Suprapubic skin (tissue), 4 donors: ENCODE measurements around the gene PLA2G6. TPM values are rescaled to one million over a fixed set of nuclear protein-coding genes. Genes with fewer than 3 reads are reported as not detected.

Source experiments
- DNase-seq, 2 donors: peaks; one replicate each; pipeline ENCODE4 v3.0.0-alpha.2; 2019; ENCODE audit warnings: low spot score in 2 of 2
- H3K27ac ChIP-seq: fragments of 200-600 bp; sonication (generic); one replicate; pipeline ENCODE4 v1.5.1; 2019
- H3K27me3 ChIP-seq: fragments of 200-600 bp; sonication (generic); one replicate; pipeline ENCODE4 v1.5.1; 2019
- H3K36me3 ChIP-seq: fragments of 200-600 bp; sonication (generic); one replicate; pipeline ENCODE4 v1.5.1; 2019
- H3K4me1 ChIP-seq: fragments of 200-600 bp; sonication (generic); one replicate; pipeline ENCODE4 v1.5.1; 2019
- H3K4me3 ChIP-seq: fragments of 200-600 bp; sonication (generic); one replicate; pipeline ENCODE4 v1.5.1; 2019; ENCODE audit warnings: mild to moderate bottlenecking
- H3K9me3 ChIP-seq: fragments of 200-600 bp; sonication (generic); one replicate; pipeline ENCODE4 v1.5.1; 2019
- CTCF ChIP-seq, 2 donors: fragments of 200-600 bp in 1 of 2; fragments of 450-650 bp in 1 of 2; sonication (generic) in 1 of 2; IDR thresholded peaks; one replicate each; pipeline ENCODE4 v1.5.1; 2016 to 2019; ENCODE audit warnings: antibody characterized with exemption in 2 of 2, mild to moderate bottlenecking in 1 of 2, moderate library complexity in 1 of 2
- EP300 ChIP-seq: sonication (generic); formaldehyde crosslinking; IDR thresholded peaks from one replicate; pipeline ENCODE4 v1.6.1; 2017; ENCODE audit warnings: antibody characterized with exemption
- POLR2A ChIP-seq, 2 donors: fragments of 450-650 bp; IDR thresholded peaks; one replicate each; pipeline ENCODE4 v1.6.1; 2017; ENCODE audit warnings: antibody characterized with exemption in 2 of 2, mild to moderate bottlenecking in 2 of 2, moderate library complexity in 2 of 2
- POLR2AphosphoS5 ChIP-seq, 3 donors: sonication (generic); formaldehyde crosslinking; IDR thresholded peaks; one replicate each; pipeline ENCODE4 v1.6.1; 2017; ENCODE audit warnings: antibody characterized with exemption in 3 of 3
- WGBS: methylation state at CpG from one replicate; pipeline ENCODE4 v1.1.5; 2018; 5-methylcytosine and 5-hydroxymethylcytosine counted together
- total RNA-seq, 4 donors: library from RNA; depleted of rRNA; stranded (reverse); fragments of >200 nt; gene quantifications; one replicate each; pipeline ENCODE4 v1.1.0, GENCODE V29; 2016

Gene PLA2G6
- total RNA-seq, 4 donors from 2014 or later: 49.7 to 178 (median 92.9) TPM

- H3K36me3 ChIP-seq: no peaks in the 10 kb centered on the region
- no peak overlapping the region for H3K4me3 ChIP-seq
- H3K9me3 ChIP-seq: no peaks in the 10 kb centered on the region
- no peak for DNase-seq
- no peak overlapping the region for H3K27ac ChIP-seq
- no peaks in the 10 kb centered on the region for H3K27me3 ChIP-seq
- 57% methylated on average over 16 of the region's 19 CpGs for WGBS
- TF ChIP-seq CTCF (IDR thresholded peaks at IDR 0.05) (no peak), EP300 (no peak), POLR2AphosphoS5 (IDR thresholded peaks at IDR 0.05) (no peak), POLR2A (IDR thresholded peaks at IDR 0.05) (no peak)
- peaks cover 6% of the 10 kb centered on the region for H3K4me1 ChIP-seq
Measured at GRCh38 chr22:38196791-38197419, 15.3 kb upstream of the PLA2G6 start.

GRCh38 chr22:38193580-38193979 lies 11.9 kb upstream of the PLA2G6 start:
- TF ChIP-seq POLR2A (IDR thresholded peaks at IDR 0.05) (no peak), POLR2AphosphoS5 (IDR thresholded peaks at IDR 0.05) (no peak), CTCF (IDR thresholded peaks at IDR 0.05) (no peak), EP300 (no peak)
- no peak overlapping the region for H3K4me3 ChIP-seq
- 76% methylated on average over 6 of the region's 6 CpGs for WGBS
- no peaks in the 10 kb centered on the region for H3K4me1 ChIP-seq
- no peaks in the 10 kb centered on the region for H3K9me3 ChIP-seq
- H3K27me3 ChIP-seq: no peaks in the 10 kb centered on the region
- no peak overlapping the region for H3K27ac ChIP-seq
- no peaks in the 10 kb centered on the region for H3K36me3 ChIP-seq
- DNase-seq: no peak

GRCh38 chr22:38192475-38192863 lies 10.8 kb upstream of the PLA2G6 start:
- H3K27me3 ChIP-seq: no peaks in the 10 kb centered on the region
- no peak overlapping the region for H3K4me3 ChIP-seq
- WGBS: 72% methylated on average over 3 of the region's 3 CpGs
- no peaks in the 10 kb centered on the region for H3K9me3 ChIP-seq
- peaks cover 3% of the 10 kb centered on the region for H3K4me1 ChIP-seq
- H3K27ac ChIP-seq: no peak overlapping the region
- DNase-seq: no peak
- no peaks in the 10 kb centered on the region for H3K36me3 ChIP-seq
- TF ChIP-seq POLR2AphosphoS5 (IDR thresholded peaks at IDR 0.05): no peak
- TF ChIP-seq EP300: no peak
- no peak for TF ChIP-seq POLR2A (IDR thresholded peaks at IDR 0.05)
- no peak for TF ChIP-seq CTCF (IDR thresholded peaks at IDR 0.05)

GRCh38 chr22:38191731-38192474 lies 10.3 kb upstream of the PLA2G6 start:
- no peak for TF ChIP-seq CTCF (IDR thresholded peaks at IDR 0.05)
- TF ChIP-seq POLR2AphosphoS5 (IDR thresholded peaks at IDR 0.05): no peak
- TF ChIP-seq POLR2A (IDR thresholded peaks at IDR 0.05): no peak
- TF ChIP-seq EP300: no peak
- no peak for DNase-seq
- Histone ChIP-seq H3K9me3 (no peaks in the 10 kb centered on the region), H3K4me1 (peaks cover 4% of the 10 kb centered on the region), H3K36me3 (no peaks in the 10 kb centered on the region), H3K27ac (no peak overlapping the region), H3K27me3 (no peaks in the 10 kb centered on the region), H3K4me3 (no peak overlapping the region)
- WGBS: 88% methylated on average over 10 of the region's 10 CpGs

- TF ChIP-seq EP300 (no peak), POLR2A (IDR thresholded peaks at IDR 0.05) (no peak), CTCF (IDR thresholded peaks at IDR 0.05) (no peak), POLR2AphosphoS5 (IDR thresholded peaks at IDR 0.05) (no peak)
- no peak for DNase-seq
- H3K9me3 ChIP-seq: no peaks in the 10 kb centered on the region
- peaks cover 10% of the 10 kb centered on the region for H3K4me1 ChIP-seq
- WGBS: 97% methylated on average over 14 of the region's 14 CpGs
- H3K4me3 ChIP-seq: no peak overlapping the region
- no peaks in the 10 kb centered on the region for H3K27me3 ChIP-seq
- no peaks in the 10 kb centered on the region for H3K36me3 ChIP-seq
- H3K27ac ChIP-seq: no peak overlapping the region
Measured at GRCh38 chr22:38191055-38191454, 9.4 kb upstream of the PLA2G6 start.
